Stimulated activated CD4-positive, alpha-beta T cell treated with anti-CD3 and anti-CD28 coated beads, Interleukin-1b, Interleukin-23, amount 100 ng/mL, for 24 hours (primary cell): ENCODE data around the gene SSRP1.
A peak's percentile ranks its signal among the peaks of the same experiment; 100 is the strongest.
"Not testable (repeated sequence)": the region's sequence is repeated elsewhere in the genome, so short reads cannot be mapped to it uniquely, and the experiment has no call there.

Experiments
- DNase-seq, 4 experiments: peaks; one replicate each; pipeline ENCODE4 v3.0.0-alpha.2; 2020; ENCODE audit warnings: low read depth in 4 of 4, low spot score in 1 of 4

The SSRP1 gene

DNA sequence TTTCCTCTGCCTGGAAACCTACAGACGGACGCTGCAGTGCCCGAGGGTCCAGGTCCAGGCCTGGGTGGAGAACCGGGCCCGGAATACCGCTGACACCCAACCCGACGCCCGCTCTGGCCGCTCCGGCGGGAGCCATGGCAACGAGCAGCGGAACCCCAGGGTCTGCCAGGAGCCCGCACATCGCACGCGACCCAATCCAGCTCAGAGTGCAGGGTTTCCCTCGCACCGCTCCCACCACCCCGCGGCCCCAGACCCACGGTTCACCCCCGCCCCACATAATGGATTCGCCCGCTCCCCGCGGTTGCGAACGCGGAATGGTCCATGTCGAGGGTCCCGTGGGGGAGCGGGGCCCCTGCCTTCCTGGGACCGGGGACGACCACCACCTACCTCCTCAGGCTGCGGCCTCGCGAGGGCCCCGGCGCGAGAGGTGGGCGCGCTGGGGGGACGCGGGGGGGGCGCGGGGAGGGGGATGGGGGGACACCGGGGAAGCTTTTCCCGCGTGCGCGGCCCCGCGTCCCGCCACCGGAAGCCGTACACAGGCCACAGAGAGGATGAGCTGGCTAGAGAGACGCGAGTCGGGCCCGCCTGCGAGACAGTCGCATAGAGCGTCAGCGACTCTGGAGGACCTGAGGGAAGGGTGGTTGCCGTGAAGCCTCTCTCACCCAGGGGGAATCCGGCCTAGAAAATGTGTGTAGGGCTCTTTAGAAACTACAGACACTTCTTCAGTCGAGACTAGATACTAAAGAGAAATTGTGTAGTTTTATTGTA, at the start of gene SSRP1:
SSRP1 (minus strand) TSS at position 550 of the 768 bp plus-strand sequence. CDS start 771 bp downstream, outside the sequence.
- peak; percentile 70 to 80 (median 75) for DNase-seq

GRCh38 chr11:57380975-57381374, 45.3 kb upstream of the SSRP1 start, which contains the start of gene PRG3:
TSS of gene PRG3 (minus strand) at chr11:57381150. CDS start at chr11:57380708, 442 bp downstream.
- no peak for DNase-seq

DNA sequence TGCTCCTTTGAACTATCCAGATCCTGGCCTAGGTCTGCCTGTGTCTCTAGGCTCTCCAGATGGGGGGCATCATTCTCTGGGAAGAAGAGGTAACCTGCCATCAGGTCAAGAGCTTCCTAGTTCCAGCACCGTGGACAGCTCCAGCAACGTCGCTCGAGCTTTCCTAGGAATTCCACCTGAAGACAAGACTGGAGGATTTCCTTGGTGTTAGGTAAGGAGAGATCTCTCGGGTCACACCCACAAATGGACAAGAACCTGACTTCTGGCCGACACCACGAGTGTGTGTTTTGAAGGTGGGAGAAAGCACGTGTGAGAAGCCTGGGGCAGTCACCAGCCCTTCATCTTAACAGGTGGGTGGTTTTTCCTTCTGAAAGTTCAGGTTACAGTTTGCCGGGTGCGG, 44.0 kb upstream of the SSRP1 start:
- DNase-seq = no peak

DNA sequence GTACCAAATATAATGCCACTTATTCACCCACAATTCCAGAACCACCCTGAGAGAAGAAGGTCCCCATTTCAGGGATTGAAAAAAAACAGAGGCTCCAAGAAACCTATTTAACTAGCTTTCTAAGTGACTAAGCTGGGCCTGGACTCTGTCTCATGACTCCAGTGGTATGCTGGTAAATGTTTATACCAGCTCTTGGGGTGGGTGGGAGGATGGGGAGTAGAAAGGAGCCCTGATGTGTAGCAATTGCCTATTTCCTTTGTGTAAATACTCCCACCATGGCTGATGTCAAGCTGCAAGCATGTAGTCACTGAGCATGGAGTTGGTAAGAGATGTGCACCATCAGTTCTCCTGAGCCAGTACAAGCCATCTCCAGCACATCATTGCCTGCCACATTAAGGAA, 42.5 kb upstream of the SSRP1 start:
- no peak for DNase-seq

DNA sequence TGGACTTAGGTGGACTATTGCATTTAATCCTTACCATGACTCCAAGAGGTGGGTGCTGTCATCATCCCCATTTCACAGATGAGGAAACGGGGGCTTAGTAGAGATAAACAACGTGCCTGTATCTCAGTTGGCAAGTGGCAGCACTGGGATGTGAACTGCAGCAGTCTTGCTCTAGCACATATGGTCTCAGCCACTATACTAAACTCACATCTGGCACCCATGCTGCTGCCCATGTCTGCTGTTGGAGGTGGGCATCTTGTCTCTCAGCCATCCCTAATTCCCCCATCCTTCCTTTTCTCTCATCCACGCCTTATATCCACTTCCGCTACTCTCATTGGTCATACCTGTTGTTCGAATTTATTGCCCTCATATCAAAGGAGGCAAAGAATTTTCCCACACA, 41.4 kb upstream of the SSRP1 start:
- no peak for DNase-seq

- no peak for DNase-seq
These were observed 40.7 kb upstream of the SSRP1 start for GRCh38 chr11:57376095-57377090.

DNA sequence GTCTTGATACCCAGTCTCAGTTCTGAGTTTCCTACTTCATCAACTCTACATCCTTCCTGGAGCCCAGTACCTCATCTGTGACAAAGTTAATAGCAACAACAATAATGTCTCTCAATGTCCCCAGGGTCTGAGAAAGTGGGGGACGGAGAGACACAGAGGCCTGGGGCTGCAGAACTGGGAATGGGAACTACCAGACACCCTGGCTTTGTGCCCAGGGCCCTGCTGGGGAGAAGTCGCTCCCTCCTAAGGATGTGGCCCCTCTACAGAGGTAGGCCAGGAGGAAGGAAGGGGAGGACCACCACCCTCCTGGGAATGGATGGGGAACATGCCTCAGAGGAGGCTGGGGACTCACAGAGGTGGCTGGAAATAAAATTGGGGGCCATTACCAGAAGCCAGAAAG, 39.8 kb upstream of the SSRP1 start:
- DNase-seq = no peak

DNA sequence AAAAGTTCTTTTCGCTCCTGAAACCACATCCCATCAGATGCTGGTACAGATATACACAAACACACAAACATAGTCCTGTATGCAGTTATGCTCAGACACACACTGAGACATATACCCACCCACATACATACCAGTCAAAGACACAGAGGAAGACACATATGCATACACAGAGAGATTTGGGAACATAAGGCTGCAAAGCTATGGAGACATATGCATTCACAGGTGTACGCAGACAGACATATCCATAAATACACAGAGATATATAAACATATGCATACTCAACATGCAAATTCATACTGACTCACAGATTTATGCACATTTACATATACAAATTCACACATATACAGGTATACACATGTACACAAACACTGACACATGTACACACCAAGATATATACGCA, 39.3 kb upstream of the SSRP1 start:
- no peak for DNase-seq

GRCh38 chr11:57373146-57373545, 37.5 kb upstream of the SSRP1 start:
- no peak for DNase-seq

- no peak for DNase-seq
These were observed 35.2 kb upstream of the SSRP1 start for GRCh38 chr11:57370941-57371340.

DNA sequence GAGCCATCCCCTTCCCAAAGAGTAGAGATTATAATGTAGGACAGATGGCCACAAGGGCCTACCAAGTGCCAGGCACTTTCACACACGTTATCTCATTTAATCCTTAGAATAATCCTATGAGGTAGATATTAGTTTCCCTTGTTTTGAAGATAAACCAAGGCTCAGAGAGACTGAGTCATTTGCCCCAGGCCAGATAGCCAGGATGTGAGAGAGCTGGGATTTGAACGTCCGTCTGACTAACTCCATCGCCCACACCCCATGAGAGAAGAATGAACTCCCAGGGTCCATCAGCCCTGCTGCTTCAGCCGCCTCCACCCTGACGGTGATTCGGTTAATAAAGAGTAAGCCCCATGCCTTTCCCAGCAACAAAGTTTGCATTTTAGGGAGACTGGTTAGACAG, 34.6 kb upstream of the SSRP1 start:
- DNase-seq = no peak

- DNase-seq = no peak
These were observed 33.1 kb upstream of the SSRP1 start for GRCh38 chr11:57368845-57369232.

- DNase-seq = no peak
These were observed 32.6 kb upstream of the SSRP1 start for GRCh38 chr11:57368106-57368844.

GRCh38 chr11:57364851-57365660, 29.4 kb upstream of the SSRP1 start:
- DNase-seq = no peak

- no peak for DNase-seq
These were observed 27.7 kb upstream of the SSRP1 start for GRCh38 chr11:57363131-57364080.

- no peak for DNase-seq
These were observed 26.2 kb upstream of the SSRP1 start for GRCh38 chr11:57361926-57362325.

- DNase-seq = not testable (repeated sequence)
These were observed 25.7 kb upstream of the SSRP1 start for GRCh38 chr11:57361420-57361819.

- DNase-seq = no peak
These were observed 25.3 kb upstream of the SSRP1 start for GRCh38 chr11:57360991-57361390.
